ENCODE measurements around the gene C3orf18. TPM values are rescaled to one million over a fixed set of nuclear protein-coding genes. Genes with fewer than 3 reads are reported as not detected.

C3orf18 gene
- total and polyA plus RNA-seq, 9 of the 15 experiments (the other 6 are each of a cell fraction or from before 2014, with no cell fraction given), result 0.01 to 2.3 (median 0.94) TPM

DNA sequence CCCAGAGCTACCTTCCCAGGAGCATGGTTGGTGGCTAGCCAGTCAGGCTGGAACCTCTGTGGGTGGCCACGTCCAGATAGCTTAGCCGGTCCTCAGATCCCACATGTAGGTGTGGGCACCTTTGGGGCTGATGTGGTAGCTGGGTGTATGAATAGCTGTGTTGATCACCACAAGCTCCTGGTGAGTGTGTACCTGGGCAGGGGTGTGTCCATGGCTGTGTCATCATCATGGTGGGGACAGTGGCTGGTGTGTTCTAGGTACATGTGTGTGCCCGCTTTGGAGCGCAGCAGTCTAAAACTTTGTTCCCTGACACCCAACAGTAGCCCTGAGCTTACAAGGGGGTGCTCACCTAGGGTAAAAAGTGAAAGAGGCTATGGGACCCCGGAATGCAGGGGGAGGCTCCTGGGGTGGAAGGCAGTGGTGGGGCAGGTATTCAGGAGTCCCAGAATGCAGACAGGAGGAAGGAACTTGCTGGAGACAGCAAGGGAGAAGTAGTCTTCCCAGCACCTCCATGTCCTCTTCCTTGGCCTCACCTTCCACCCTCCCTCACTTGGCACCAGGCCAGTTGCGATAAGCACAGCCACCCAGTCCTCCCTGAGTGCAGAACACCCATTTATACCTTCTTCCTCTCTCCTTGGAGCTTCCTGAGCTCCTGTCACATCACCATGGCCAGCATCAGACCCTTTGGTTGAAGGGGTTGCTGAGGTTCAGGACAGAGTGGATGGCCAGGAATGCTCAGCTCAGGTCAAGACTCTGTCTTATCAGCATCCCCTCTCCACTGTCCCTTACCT, 42.8 kb upstream of the C3orf18 start (continued):
- TF ChIP-seq, protein P1, sequence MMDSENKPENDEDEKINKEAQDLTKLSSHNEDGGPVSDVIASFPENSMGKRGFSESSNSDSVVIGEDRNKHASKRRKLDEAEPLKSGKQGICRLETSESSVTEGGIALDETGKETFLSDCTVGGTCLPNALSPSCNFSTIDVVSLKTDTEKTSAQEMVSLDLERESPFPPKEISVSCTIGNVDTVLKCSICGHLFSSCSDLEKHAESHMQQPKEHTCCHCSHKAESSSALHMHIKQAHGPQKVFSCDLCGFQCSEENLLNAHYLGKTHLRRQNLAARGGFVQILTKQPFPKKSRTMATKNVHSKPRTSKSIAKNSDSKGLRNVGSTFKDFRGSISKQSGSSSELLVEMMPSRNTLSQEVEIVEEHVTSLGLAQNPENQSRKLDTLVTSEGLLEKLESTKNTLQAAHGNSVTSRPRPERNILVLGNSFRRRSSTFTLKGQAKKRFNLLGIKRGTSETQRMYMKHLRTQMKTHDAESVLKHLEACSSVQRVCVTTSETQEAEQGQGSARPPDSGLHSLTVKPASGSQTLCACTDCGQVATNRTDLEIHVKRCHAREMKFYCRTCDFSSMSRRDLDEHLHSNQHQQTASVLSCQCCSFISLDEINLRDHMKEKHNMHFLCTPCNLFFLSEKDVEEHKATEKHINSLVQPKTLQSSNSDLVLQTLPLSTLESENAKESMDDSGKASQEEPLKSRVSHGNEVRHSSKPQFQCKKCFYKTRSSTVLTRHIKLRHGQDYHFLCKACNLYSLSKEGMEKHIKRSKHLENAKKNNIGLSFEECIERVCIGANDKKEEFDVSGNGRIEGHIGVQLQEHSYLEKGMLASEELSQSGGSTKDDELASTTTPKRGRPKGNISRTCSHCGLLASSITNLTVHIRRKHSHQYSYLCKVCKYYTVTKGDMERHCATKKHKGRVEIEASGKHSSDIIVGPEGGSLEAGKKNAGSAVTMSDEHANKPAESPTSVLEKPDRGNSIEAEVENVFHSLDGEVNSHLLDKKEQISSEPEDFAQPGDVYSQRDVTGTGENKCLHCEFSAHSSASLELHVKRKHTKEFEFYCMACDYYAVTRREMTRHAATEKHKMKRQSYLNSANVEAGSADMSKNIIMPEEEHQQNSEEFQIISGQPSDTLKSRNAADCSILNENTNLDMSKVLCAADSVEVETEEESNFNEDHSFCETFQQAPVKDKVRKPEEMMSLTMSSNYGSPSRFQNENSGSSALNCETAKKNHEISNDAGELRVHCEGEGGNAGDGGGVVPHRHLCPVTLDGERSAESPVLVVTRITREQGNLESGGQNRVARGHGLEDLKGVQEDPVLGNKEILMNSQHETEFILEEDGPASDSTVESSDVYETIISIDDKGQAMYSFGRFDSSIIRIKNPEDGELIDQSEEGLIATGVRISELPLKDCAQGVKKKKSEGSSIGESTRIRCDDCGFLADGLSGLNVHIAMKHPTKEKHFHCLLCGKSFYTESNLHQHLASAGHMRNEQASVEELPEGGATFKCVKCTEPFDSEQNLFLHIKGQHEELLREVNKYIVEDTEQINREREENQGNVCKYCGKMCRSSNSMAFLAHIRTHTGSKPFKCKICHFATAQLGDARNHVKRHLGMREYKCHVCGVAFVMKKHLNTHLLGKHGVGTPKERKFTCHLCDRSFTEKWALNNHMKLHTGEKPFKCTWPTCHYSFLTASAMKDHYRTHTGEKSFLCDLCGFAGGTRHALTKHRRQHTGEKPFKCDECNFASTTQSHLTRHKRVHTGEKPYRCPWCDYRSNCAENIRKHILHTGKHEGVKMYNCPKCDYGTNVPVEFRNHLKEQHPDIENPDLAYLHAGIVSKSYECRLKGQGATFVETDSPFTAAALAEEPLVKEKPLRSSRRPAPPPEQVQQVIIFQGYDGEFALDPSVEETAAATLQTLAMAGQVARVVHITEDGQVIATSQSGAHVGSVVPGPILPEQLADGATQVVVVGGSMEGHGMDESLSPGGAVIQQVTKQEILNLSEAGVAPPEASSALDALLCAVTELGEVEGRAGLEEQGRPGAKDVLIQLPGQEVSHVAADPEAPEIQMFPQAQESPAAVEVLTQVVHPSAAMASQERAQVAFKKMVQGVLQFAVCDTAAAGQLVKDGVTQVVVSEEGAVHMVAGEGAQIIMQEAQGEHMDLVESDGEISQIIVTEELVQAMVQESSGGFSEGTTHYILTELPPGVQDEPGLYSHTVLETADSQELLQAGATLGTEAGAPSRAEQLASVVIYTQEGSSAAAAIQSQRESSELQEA (IDR thresholded peaks at IDR 0.05; ENCODE audit: low read depth), result no peak
- TF ChIP-seq, protein P2, sequence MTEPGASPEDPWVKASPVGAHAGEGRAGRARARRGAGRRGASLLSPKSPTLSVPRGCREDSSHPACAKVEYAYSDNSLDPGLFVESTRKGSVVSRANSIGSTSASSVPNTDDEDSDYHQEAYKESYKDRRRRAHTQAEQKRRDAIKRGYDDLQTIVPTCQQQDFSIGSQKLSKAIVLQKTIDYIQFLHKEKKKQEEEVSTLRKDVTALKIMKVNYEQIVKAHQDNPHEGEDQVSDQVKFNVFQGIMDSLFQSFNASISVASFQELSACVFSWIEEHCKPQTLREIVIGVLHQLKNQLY (CRISPR knock-in tag; conservative IDR thresholded peaks at IDR 0.05), result no peak
- peak in 1 of 2 experiments; percentile 40; a peak in 1 of 4 replicates for TF ChIP-seq SRF (CRISPR knock-in tag; IDR thresholded peaks at IDR 0.05)
- TF ChIP-seq, protein P3, sequence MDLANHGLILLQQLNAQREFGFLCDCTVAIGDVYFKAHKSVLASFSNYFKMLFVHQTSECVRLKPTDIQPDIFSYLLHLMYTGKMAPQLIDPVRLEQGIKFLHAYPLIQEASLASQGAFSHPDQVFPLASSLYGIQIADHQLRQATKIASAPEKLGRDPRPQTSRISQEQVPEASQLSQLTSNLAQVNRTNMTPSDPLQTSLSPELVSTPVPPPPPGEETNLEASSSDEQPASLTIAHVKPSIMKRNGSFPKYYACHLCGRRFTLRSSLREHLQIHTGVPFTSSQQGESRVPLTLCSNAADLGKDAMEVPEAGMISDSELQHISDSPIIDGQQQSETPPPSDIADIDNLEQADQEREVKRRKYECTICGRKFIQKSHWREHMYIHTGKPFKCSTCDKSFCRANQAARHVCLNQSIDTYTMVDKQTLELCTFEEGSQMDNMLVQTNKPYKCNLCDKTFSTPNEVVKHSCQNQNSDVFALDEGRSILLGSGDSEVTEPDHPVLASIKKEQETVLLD (IDR thresholded peaks at IDR 0.05), result no peak
- TF ChIP-seq TARDBP (IDR thresholded peaks at IDR 0.05), result no peak
- TF ChIP-seq, protein P4, sequence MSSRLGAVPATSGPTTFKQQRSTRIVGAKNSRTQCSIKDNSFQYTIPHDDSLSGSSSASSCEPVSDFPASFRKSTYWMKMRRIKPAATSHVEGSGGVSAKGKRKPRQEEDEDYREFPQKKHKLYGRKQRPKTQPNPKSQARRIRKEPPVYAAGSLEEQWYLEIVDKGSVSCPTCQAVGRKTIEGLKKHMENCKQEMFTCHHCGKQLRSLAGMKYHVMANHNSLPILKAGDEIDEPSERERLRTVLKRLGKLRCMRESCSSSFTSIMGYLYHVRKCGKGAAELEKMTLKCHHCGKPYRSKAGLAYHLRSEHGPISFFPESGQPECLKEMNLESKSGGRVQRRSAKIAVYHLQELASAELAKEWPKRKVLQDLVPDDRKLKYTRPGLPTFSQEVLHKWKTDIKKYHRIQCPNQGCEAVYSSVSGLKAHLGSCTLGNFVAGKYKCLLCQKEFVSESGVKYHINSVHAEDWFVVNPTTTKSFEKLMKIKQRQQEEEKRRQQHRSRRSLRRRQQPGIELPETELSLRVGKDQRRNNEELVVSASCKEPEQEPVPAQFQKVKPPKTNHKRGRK (tag; IDR thresholded peaks at IDR 0.05), result no peak
- peak; percentile 39; the same call in 1 of the 2 replicates for TF ChIP-seq ZEB2 (IDR thresholded peaks at IDR 0.05)
- TF ChIP-seq TAF9B (IDR thresholded peaks at IDR 0.05; ENCODE audit: partially characterized antibody), result peak; percentile 24
